SU-DHL-6 (cell line): ENCODE data around the gene PCDH7.

Experiments
- H2AFZ ChIP-seq: fragments of 200-600 bp; sonication (generic); 2 replicates; pipeline ENCODE4 v1.6.1; 2014; ENCODE audit warnings: low read depth, mild to moderate bottlenecking, moderate library complexity, mixed read lengths, antibody characterized with exemption, low read length; ENCODE audit not compliant: severe bottlenecking
- H3F3A ChIP-seq: fragments of 200-600 bp; shearing (Covaris generic); 2 replicates; pipeline ENCODE4 v1.6.0; 2016; ENCODE audit warnings: antibody characterized with exemption, mild to moderate bottlenecking; ENCODE audit not compliant: insufficient read depth
- H3K27ac ChIP-seq: fragments of 200-600 bp; sonication (generic); 2 replicates; pipeline ENCODE4 v1.5.1; 2016; ENCODE audit warnings: low read depth, mild to moderate bottlenecking, low read length, moderate library complexity, mixed read lengths
- H3K27me3 ChIP-seq: fragments of 200-600 bp; sonication (generic), shearing (Covaris generic); 2 replicates; pipeline ENCODE4 v1.6.0; 2014; ENCODE audit warnings: mild to moderate bottlenecking, low read length
- H3K36me3 ChIP-seq: fragments of 200-600 bp; sonication (generic); 2 replicates; pipeline ENCODE4 v1.6.1; 2014; ENCODE audit warnings: mild to moderate bottlenecking, low read length, mixed read lengths
- H3K4me2 ChIP-seq: fragments of 300-600, 200-600 bp; shearing (Covaris generic), sonication (generic); 2 replicates; pipeline ENCODE4 v1.6.0; 2014; ENCODE audit warnings: low read length, low read depth, mild to moderate bottlenecking; ENCODE audit not compliant: poor library complexity, severe bottlenecking
- H3K4me3 ChIP-seq: fragments of 200-600 bp; sonication (generic); 2 replicates; pipeline ENCODE4 v1.5.1; 2014; ENCODE audit warnings: antibody characterized with exemption, low read length, mild to moderate bottlenecking, mixed read lengths; ENCODE audit not compliant: insufficient read depth, poor library complexity, severe bottlenecking
- H3K79me2 ChIP-seq: fragments of 200-600 bp; sonication (generic); 2 replicates; pipeline ENCODE4 v1.6.1; 2014; ENCODE audit warnings: mild to moderate bottlenecking, low read length, moderate library complexity; ENCODE audit not compliant: insufficient read depth
- H3K9ac ChIP-seq: fragments of 200-600 bp; sonication (generic); 2 replicates; pipeline ENCODE4 v1.7.0; 2014; ENCODE audit warnings: mild to moderate bottlenecking, low read length
- H3K9me2 ChIP-seq: fragments of 200-600 bp; sonication (generic); replicated peaks from 2 replicates; pipeline ENCODE4 v1.6.1; 2014; ENCODE audit warnings: low read length; ENCODE audit not compliant: insufficient read depth
- H3K9me3 ChIP-seq: fragments of 200-600 bp; sonication (generic); 2 replicates; pipeline ENCODE4 v1.6.1; 2014; ENCODE audit warnings: low read length, mixed read lengths; ENCODE audit not compliant: insufficient read depth
- H4K20me1 ChIP-seq: fragments of 200-600 bp; sonication (generic); 2 replicates; pipeline ENCODE4 v1.6.1; 2014; ENCODE audit warnings: low read depth, mild to moderate bottlenecking, antibody characterized with exemption, low read length, moderate library complexity, mixed read lengths
- EZH2phosphoT487 ChIP-seq: fragments of 200-600 bp; sonication (generic), shearing (Covaris generic); conservative IDR thresholded peaks from 2 replicates; pipeline ENCODE4 v1.6.1; 2018; ENCODE audit warnings: mild to moderate bottlenecking, antibody characterized with exemption, low read length, moderate library complexity, mixed read lengths
- TF ChIP-seq, protein P1 (sequence below): fragments of 200-600 bp; sonication (generic); IDR thresholded peaks from one replicate; pipeline ENCODE4 v1.5.1; 2017; ENCODE audit warnings: antibody characterized with exemption, mild to moderate bottlenecking, low read length, moderate library complexity; ENCODE audit not compliant: insufficient read depth, poor library complexity, severe bottlenecking

The PCDH7 gene

DNA sequence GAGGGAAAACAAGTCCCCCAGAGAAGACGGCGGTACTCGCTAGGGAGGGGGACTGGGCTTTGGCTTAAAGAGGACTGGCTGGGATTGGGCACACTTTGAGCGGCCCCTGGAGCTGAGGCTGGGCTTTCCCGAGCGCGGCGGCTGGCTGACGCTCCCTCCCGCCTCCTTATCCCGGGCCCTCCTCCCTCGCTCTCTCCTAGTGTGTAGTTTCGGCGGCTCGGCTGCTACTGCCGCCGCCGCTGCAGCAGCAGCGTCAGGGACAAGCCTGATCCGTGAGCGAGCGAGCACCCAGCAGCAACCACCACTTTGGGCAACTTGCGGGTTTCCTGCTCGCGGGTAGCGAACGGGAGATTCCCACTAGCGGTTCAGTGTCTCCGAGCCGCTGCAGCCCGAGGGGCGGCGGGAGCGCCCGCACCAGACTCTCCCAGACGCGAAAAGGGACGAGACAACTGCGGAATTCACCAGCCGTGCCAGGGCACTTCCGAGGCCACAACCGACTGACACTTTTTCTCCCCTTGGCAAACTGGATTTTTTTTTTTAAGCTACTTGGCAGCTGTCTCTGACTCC is 632 bp upstream of the PCDH7 start:
- Histone ChIP-seq H3K9me3 (no peaks in the 10 kb centered on the region), H3K27ac (no peak overlapping the region), H3F3A (no peaks in the 10 kb centered on the region), H3K27me3 (no peaks in the 10 kb centered on the region), H3K9me2 (no peaks in the 10 kb centered on the region), H3K36me3 (no peaks in the 10 kb centered on the region), H3K79me2 (no peaks in the 10 kb centered on the region), H3K4me3 (no peak overlapping the region), H4K20me1 (no peaks in the 10 kb centered on the region), H3K4me2 (no peak overlapping the region), H3K9ac (no peak overlapping the region), H2AFZ (no peak overlapping the region)
- no peak for TF ChIP-seq EZH2phosphoT487
- TF ChIP-seq, protein P1, sequence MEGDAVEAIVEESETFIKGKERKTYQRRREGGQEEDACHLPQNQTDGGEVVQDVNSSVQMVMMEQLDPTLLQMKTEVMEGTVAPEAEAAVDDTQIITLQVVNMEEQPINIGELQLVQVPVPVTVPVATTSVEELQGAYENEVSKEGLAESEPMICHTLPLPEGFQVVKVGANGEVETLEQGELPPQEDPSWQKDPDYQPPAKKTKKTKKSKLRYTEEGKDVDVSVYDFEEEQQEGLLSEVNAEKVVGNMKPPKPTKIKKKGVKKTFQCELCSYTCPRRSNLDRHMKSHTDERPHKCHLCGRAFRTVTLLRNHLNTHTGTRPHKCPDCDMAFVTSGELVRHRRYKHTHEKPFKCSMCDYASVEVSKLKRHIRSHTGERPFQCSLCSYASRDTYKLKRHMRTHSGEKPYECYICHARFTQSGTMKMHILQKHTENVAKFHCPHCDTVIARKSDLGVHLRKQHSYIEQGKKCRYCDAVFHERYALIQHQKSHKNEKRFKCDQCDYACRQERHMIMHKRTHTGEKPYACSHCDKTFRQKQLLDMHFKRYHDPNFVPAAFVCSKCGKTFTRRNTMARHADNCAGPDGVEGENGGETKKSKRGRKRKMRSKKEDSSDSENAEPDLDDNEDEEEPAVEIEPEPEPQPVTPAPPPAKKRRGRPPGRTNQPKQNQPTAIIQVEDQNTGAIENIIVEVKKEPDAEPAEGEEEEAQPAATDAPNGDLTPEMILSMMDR = no peak

DNA sequence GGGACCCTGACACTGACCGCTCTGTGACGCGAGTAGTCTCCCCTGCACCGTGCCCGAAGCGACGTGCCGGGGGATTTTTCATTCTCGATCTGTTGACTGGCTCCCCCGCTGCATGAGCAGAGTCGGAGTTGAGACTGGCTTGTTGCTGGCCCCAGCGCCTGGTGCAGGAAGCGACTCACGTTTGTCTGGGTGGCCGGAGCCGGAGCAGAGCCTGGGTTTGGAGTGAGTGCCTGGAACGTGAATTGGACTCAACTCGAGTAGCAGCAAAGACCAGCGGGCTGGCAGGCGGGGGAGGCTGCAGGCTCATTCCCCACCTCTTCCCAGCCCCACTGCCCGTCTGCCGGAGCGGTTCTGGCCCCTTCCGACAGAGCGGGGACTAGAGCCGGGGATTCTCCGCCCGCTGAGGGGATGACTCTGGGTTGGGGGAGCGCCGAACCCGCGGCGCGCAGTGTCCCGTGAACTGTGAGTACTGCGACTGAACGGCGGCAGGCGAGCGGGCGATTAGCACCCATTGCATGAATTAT is 554 bp downstream of the PCDH7 start:
- Histone ChIP-seq H3K9me3 (no peaks in the 10 kb centered on the region), H3K27ac (no peak overlapping the region), H3K79me2 (no peaks in the 10 kb centered on the region), H2AFZ (no peak overlapping the region), H3K4me3 (no peak overlapping the region), H3K27me3 (no peaks in the 10 kb centered on the region), H3K4me2 (no peak overlapping the region), H3K36me3 (no peaks in the 10 kb centered on the region), H3K9ac (no peak overlapping the region), H4K20me1 (no peaks in the 10 kb centered on the region), H3K9me2 (no peaks in the 10 kb centered on the region), H3F3A (no peaks in the 10 kb centered on the region)
- TF ChIP-seq, protein P1 = no peak
- no peak for TF ChIP-seq EZH2phosphoT487

DNA sequence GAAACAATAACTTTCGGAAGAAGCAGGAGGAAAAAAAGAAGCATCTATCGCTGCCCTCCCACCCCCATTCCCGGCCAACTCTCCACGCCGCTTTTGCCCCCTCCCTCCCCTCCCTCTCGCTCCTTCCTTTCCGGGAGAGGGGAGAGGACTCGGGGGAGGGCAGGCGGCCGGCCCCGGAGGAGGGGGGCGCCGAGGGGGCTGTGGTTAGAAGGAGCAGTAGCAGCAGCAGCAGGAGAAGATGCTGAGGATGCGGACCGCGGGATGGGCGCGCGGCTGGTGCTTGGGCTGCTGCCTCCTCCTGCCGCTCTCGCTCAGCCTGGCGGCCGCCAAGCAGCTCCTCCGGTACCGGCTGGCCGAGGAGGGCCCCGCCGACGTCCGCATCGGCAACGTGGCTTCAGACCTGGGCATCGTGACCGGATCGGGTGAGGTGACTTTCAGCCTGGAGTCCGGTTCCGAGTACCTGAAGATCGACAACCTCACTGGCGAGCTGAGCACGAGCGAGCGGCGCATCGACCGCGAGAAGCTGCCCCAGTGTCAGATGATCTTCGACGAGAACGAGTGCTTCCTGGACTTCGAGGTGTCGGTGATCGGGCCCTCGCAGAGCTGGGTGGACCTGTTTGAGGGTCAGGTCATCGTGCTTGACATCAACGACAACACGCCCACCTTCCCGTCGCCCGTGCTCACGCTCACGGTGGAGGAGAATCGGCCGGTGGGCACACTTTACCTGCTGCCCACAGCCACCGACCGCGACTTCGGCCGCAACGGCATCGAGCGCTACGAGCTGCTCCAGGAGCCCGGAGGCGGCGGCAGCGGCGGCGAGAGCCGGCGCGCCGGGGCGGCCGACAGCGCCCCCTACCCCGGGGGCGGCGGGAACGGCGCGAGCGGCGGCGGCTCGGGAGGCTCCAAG is 1.3 kb downstream of the PCDH7 start:
- no peaks in the 10 kb centered on the region for H3K27me3 ChIP-seq
- H3K79me2 ChIP-seq = no peaks in the 10 kb centered on the region
- no peak overlapping the region for H3K4me2 ChIP-seq
- no peak overlapping the region for H3K27ac ChIP-seq
- TF ChIP-seq EZH2phosphoT487 = no peak
- TF ChIP-seq, protein P1 = no peak
- no peaks in the 10 kb centered on the region for H4K20me1 ChIP-seq
- no peak overlapping the region for H2AFZ ChIP-seq
- no peaks in the 10 kb centered on the region for H3F3A ChIP-seq
- H3K4me3 ChIP-seq = no peak overlapping the region
- H3K9me2 ChIP-seq = no peaks in the 10 kb centered on the region
- no peaks in the 10 kb centered on the region for H3K9me3 ChIP-seq
- H3K36me3 ChIP-seq = no peaks in the 10 kb centered on the region
- no peak overlapping the region for H3K9ac ChIP-seq
